Measurements from ENCODE around the gene MPPED2. TPM values are rescaled to one million over a fixed set of nuclear protein-coding genes. Genes with fewer than 3 reads are reported as not detected.
A peak's percentile ranks its signal among the peaks of the same experiment; 100 is the strongest.

Gene MPPED2
- total and polyA plus RNA-seq, 8 donors = 0.12 to 10.3 (median 2.5) TPM

DNA sequence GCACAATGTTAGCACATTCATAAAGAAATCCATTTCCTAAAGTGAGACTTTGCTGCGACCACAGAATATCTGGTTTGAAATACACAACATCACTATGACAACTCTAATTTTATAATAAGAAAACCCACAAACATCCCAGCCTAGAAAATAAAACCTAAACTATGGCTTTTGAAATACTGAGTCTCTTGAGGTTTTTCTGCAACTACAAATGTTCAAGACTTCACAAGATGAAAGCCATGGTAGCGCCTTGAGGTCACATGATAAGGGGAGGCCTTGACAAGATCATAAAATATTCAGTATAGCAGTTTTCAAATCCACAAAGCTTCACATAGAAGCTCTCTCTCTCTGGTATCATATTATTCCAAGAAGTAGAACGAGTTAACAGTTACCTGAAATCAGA is 126.8 kb downstream of the MPPED2 start:
- Histone ChIP-seq H3K27ac (no peak overlapping the region), H3K4me3 (no peak overlapping the region), H3K27me3 (no peaks in the 10 kb centered on the region), H3K4me1 (peaks cover 0 to 24% (median under 1%) of the 10 kb centered on the region in 4 donors), H3K36me3 (no peaks in the 10 kb centered on the region), H3K9me3 (no peaks in the 10 kb centered on the region)
- intact Hi-C loops (cut with DNase I; ENCODE audit: low total_unique reads) = no loop called here
- TF ChIP-seq, protein P1, sequence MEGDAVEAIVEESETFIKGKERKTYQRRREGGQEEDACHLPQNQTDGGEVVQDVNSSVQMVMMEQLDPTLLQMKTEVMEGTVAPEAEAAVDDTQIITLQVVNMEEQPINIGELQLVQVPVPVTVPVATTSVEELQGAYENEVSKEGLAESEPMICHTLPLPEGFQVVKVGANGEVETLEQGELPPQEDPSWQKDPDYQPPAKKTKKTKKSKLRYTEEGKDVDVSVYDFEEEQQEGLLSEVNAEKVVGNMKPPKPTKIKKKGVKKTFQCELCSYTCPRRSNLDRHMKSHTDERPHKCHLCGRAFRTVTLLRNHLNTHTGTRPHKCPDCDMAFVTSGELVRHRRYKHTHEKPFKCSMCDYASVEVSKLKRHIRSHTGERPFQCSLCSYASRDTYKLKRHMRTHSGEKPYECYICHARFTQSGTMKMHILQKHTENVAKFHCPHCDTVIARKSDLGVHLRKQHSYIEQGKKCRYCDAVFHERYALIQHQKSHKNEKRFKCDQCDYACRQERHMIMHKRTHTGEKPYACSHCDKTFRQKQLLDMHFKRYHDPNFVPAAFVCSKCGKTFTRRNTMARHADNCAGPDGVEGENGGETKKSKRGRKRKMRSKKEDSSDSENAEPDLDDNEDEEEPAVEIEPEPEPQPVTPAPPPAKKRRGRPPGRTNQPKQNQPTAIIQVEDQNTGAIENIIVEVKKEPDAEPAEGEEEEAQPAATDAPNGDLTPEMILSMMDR (IDR thresholded peaks at IDR 0.05) = no peak
- TF ChIP-seq POLR2A (IDR thresholded peaks at IDR 0.05) = no peak
- no peak for TF ChIP-seq EP300 (IDR thresholded peaks at IDR 0.05)
- TF ChIP-seq POLR2AphosphoS5 (IDR thresholded peaks at IDR 0.05) = no peak
- 80 to 89% (median 87%) methylated on average over 3 of the region's 3 CpGs for WGBS, 5 donors
- no peak for DNase-seq

DNA sequence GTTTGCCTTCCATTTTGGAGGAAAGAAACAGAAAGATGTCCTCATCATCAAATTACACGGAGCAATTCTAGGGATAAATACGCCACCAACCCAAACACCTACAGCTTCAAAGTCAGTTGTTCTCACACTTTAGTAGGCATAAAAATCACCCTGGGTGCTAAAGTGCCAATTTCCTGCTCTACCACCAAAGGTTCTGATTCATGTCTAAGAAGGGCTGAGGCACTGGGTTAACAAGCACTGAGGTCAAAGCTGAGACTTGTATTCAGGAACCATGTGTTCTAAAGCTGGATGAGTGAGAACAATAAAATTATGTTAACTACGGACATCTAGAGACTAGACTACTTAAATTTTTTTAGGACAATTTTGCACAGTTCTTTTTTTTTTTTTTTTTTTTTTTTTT is 127.6 kb downstream of the MPPED2 start:
- intact Hi-C loops (cut with DNase I; ENCODE audit: low total_unique reads) = no loop called here
- H3K27ac ChIP-seq = no peak overlapping the region
- no peak for DNase-seq
- TF ChIP-seq EP300 (IDR thresholded peaks at IDR 0.05) (no peak), POLR2A (IDR thresholded peaks at IDR 0.05) (no peak), POLR2AphosphoS5 (IDR thresholded peaks at IDR 0.05) (no peak)
- TF ChIP-seq, protein P1 (IDR thresholded peaks at IDR 0.05) = no peak
- H3K27me3 ChIP-seq = no peaks in the 10 kb centered on the region
- 86 to 97% (median 94%) methylated on average over 3 of the region's 3 CpGs for WGBS, 5 donors
- H3K36me3 ChIP-seq = no peaks in the 10 kb centered on the region
- no peak overlapping the region for H3K4me3 ChIP-seq
- peaks cover 0 to 32% (median 5%) of the 10 kb centered on the region in 4 donors for H3K4me1 ChIP-seq
- H3K9me3 ChIP-seq = no peaks in the 10 kb centered on the region

DNA sequence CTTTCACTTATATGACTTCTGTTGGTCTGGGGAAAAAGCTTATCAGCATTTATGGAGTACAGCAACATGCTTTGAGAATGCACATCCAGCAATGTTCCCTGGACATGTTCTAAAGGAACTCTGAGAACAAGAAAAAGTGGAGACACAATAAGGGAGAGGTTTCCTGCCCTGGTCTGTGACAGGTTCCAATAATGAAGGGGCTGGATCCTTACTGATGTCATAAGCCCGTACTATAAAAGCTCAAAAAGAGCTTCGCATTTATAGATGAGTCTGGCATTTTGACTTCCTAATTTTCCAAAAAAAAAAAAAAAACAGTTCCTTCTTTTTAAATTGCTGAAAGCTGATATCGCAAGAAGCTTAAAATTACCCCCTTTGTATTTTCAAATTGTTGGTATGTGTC is 129.1 kb downstream of the MPPED2 start:
- intact Hi-C loops (cut with DNase I; ENCODE audit: low total_unique reads) = no loop called here
- Histone ChIP-seq H3K4me3 (no peak overlapping the region), H3K9me3 (no peaks in the 10 kb centered on the region), H3K27ac (no peak overlapping the region), H3K36me3 (no peaks in the 10 kb centered on the region), H3K4me1 (peaks cover 0 to 42% (median 11%) of the 10 kb centered on the region in 4 donors), H3K27me3 (no peaks in the 10 kb centered on the region)
- WGBS, 5 donors = 78 to 92% (median 85%) methylated on average over 3 of the region's 3 CpGs
- TF ChIP-seq POLR2A (IDR thresholded peaks at IDR 0.05) = no peak
- TF ChIP-seq, protein P1 (IDR thresholded peaks at IDR 0.05) = no peak
- TF ChIP-seq POLR2AphosphoS5 (IDR thresholded peaks at IDR 0.05) = no peak
- no peak for TF ChIP-seq EP300 (IDR thresholded peaks at IDR 0.05)
- DNase-seq = no peak

DNA sequence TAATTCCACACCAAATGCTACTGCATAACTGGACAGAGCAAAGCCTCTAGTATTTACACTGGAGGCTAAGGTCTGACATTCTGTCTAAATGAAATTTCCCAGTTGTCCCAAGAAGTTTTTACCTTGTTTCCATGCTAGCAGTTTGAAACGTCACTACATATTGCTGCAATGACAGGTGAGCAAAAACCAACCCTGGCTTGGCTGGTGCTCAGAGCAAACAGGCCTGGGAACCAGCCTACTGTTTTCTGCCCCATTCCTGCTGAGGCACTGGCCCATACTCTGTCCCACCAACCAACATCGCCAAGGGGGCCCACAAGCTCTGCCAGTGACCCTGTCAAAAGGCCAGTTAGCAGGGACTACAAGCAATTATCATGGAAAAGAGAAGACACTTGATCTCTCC is 131.1 kb downstream of the MPPED2 start:
- Histone ChIP-seq H3K27me3 (no peaks in the 10 kb centered on the region), H3K9me3 (no peaks in the 10 kb centered on the region), H3K4me3 (no peak overlapping the region), H3K27ac (peak overlapping the region in 1 of 5 donors; percentile 50), H3K4me1 (peaks cover 0 to 40% (median 11%) of the 10 kb centered on the region in 4 donors), H3K36me3 (no peaks in the 10 kb centered on the region)
- intact Hi-C loops (cut with DNase I; ENCODE audit: low total_unique reads) = no loop called here
- TF ChIP-seq EP300 (IDR thresholded peaks at IDR 0.05) (no peak), POLR2AphosphoS5 (IDR thresholded peaks at IDR 0.05) (peak in 1 of 3 donors; percentile 39)
- WGBS, 5 donors = 64 to 82% (median 81%) methylated on average over 2 of the region's 2 CpGs
- DNase-seq = no peak

DNA sequence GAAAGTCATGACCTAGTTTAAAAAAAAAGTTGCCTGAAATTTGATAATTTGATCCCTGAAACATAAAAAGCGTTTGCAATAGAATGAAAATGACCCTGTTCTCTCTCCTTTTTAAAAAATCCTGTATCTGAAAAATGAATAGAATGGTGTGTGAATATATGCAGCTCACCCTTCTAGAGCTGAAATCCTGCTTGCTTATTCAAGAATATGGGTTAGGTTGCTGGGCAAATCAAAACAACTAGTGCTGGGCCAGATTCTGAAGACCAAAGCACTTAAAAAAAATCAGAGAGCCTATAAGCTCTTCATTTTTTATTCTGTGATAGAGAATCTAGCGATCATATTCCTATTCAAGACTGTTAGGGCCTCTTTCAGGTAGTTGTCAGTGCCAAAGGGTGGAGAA is 131.6 kb downstream of the MPPED2 start:
- H3K4me3 ChIP-seq = no peak overlapping the region

More for the DNA sequence above, 131.6 kb downstream of the MPPED2 start:
- WGBS, 5 donors = 61 to 81% (median 71%) methylated on average over 2 of the region's 2 CpGs
- intact Hi-C loops (cut with DNase I; ENCODE audit: low total_unique reads) = no loop called here
- no peak for DNase-seq
- Histone ChIP-seq H3K9me3 (no peaks in the 10 kb centered on the region), H3K4me1 (peaks cover 0 to 40% (median 11%) of the 10 kb centered on the region in 4 donors), H3K27ac (peak overlapping the region in 1 of 5 donors; percentile 50), H3K27me3 (no peaks in the 10 kb centered on the region), H3K36me3 (no peaks in the 10 kb centered on the region)
- TF ChIP-seq EP300 (IDR thresholded peaks at IDR 0.05) = no peak
- TF ChIP-seq, protein P1 (IDR thresholded peaks at IDR 0.05) = no peak
- no peak for TF ChIP-seq POLR2AphosphoS5 (IDR thresholded peaks at IDR 0.05)
- TF ChIP-seq POLR2A (IDR thresholded peaks at IDR 0.05) = no peak

Data from stomach (tissue), 9 donors.